ENCODE data around the gene HOXA4.
A peak's percentile ranks its signal among the peaks of the same experiment; 100 is the strongest.

DNA sequence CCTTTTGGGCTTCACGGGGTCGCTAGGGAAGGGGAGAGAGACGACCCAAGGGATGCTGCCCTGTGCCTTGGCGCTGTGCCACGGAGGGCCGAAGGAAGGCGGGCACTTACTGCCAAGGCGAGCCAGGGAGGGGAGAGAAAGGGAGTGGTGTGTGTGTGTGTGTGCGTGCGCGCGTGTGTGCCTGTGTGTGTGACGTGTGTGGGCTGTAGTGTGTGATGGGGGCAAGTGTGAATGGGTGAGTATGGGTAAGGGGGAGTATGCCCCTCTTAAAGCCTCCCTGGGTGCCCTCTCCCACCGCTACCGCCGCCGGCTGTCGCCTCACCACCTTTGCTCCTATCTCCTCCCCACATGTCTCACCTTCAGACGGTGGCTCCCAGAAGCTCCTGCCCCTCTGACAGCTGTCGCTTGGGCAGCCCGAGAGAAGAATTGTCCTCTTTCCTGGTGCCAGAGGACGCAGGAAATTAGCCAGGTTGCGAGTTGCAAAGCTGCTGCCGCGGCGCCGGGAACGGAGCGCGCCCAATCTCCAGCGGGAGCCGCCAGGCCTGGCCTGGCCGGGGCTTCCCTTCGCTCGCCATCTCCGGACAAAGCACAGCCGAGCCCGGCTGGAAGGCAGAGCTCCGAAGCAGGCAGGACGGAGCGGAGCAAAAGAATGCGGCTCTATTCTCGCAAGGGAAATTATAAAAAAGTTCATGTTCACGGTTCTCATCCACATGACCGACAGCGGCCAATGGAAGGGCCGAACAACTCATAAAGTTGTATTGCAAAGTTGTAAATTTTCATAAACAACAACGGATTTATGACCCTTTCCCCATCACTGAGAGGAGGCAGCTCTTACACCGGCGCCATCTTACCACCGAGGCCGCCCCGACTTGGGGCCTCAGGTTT lies 21.6 kb upstream of the HOXA4 start, which contains the start of gene HOXA3:
- TF ChIP-seq EZH2phosphoT487 (IDR thresholded peaks at IDR 0.05; ENCODE audit: borderline replicate concordance, low read length) = peak; percentile 58
- TF ChIP-seq, protein P1, sequence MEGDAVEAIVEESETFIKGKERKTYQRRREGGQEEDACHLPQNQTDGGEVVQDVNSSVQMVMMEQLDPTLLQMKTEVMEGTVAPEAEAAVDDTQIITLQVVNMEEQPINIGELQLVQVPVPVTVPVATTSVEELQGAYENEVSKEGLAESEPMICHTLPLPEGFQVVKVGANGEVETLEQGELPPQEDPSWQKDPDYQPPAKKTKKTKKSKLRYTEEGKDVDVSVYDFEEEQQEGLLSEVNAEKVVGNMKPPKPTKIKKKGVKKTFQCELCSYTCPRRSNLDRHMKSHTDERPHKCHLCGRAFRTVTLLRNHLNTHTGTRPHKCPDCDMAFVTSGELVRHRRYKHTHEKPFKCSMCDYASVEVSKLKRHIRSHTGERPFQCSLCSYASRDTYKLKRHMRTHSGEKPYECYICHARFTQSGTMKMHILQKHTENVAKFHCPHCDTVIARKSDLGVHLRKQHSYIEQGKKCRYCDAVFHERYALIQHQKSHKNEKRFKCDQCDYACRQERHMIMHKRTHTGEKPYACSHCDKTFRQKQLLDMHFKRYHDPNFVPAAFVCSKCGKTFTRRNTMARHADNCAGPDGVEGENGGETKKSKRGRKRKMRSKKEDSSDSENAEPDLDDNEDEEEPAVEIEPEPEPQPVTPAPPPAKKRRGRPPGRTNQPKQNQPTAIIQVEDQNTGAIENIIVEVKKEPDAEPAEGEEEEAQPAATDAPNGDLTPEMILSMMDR (IDR thresholded peaks at IDR 0.05; ENCODE audit: low read depth, low read length, poor library complexity, severe bottlenecking) = no peak

Measured in DOHH2 (cell line).